Kidney (tissue), 14 donors: ENCODE data around the gene GDI1. TPM values are rescaled to one million over a fixed set of nuclear protein-coding genes. Genes with fewer than 3 reads are reported as not detected.

Experiments
- DNase-seq, 5 donors: peaks; one replicate each; pipeline ENCODE4 v3.0.0-alpha.2; 2013 to 2020
- FAIRE-seq: peaks from 2 replicates; lab custom pipeline; 2012; peaks lifted over from hg19 to GRCh38; lab: Jason Lieb, UNC
- H3K27ac ChIP-seq, 2 donors: one replicate each; pipeline ENCODE4 v1.7.0; 2013; ENCODE audit warnings: low read depth in 2 of 2, low read length in 2 of 2, inconsistent platforms in 1 of 2
- H3K27me3 ChIP-seq: one replicate; pipeline ENCODE4 v1.7.1; 2013; ENCODE audit warnings: low read length, inconsistent platforms; ENCODE audit not compliant: control insufficient read depth, insufficient read depth
- H3K36me3 ChIP-seq, 3 donors: one replicate each; pipeline versions ENCODE4 v1.7.0 to v1.7.1; 2013; ENCODE audit warnings: low read length in 3 of 3, control low read depth in 1 of 3, inconsistent platforms in 1 of 3; ENCODE audit not compliant: insufficient read depth in 3 of 3, control insufficient read depth in 2 of 3
- H3K4me1 ChIP-seq, 3 donors: one replicate each; pipeline versions ENCODE4 v1.7.0 to v1.7.1; 2013; ENCODE audit warnings: low read length in 3 of 3, inconsistent platforms in 1 of 3, low read depth in 1 of 3; ENCODE audit not compliant: control insufficient read depth in 2 of 3, insufficient read depth in 2 of 3
- H3K4me3 ChIP-seq, 3 donors: one replicate each; pipeline versions ENCODE4 v1.7.0 to v1.8.1; 2013; ENCODE audit warnings: low read length in 3 of 3, control low read depth in 1 of 3, inconsistent platforms in 1 of 3
- H3K9ac ChIP-seq, 3 donors: one replicate each; pipeline versions ENCODE4 v1.7.0 to v1.7.1; 2013; ENCODE audit warnings: low read length in 3 of 3, control low read depth in 1 of 3, inconsistent platforms in 1 of 3
- H3K9me3 ChIP-seq, 3 donors: one replicate each; pipeline versions ENCODE4 v1.7.0 to v1.7.1; 2013; ENCODE audit warnings: low read length in 3 of 3, control low read depth in 1 of 3, inconsistent platforms in 1 of 3; ENCODE audit not compliant: control insufficient read depth in 2 of 3, insufficient read depth in 1 of 3
- intact Hi-C: fragments of 100-400 bp; cut with DNase I; formaldehyde crosslinking; loops from one replicate; pipeline ENCODE4 v1.11.1; 2022
- polyA plus RNA-seq: library from polyadenylated mRNA; stranded (reverse); fragments of 350-450 nt; fragmentation: Illumina TruSeq; extraction: RNeasy Lipid Tissue Mini Kit (QIAGEN cat#74804); gene quantifications from one replicate; pipeline ENCODE4 v1.2.3, GENCODE V29; 2014; ENCODE audit warnings: low read depth, low replicate concordance; ENCODE audit not compliant: insufficient read depth
- total RNA-seq: library from RNA; stranded (reverse); fragmentation: NEBNext Ultra II Directional; extraction: Animal tissue kit (Norgen Biotek cat#: 25700); gene quantifications from one replicate; pipeline ENCODE4 v1.2.1, GENCODE V29; 2021
- TF ChIP-seq, protein P1 (sequence below): IDR thresholded peaks from 3 replicates; pipeline ENCODE4 v1.5.1; 2012; ENCODE audit warnings: mild to moderate bottlenecking, moderate library complexity, borderline replicate concordance; ENCODE audit not compliant: insufficient read depth; ENCODE audit errors: extremely low read depth
- donor health status: control.
- donor health status: control.
- donor health status: control.
- donor health status: control.
- donor health status: control.
- donor health status: DM: yes; HTN: yes; CAD: no.
- donor health status: Normal renal cell carcinoma (clear cell type).

GDI1 gene
- total and polyA plus RNA-seq, 2 donors from 2014 or later = 92.5 to 116 TPM

DNA sequence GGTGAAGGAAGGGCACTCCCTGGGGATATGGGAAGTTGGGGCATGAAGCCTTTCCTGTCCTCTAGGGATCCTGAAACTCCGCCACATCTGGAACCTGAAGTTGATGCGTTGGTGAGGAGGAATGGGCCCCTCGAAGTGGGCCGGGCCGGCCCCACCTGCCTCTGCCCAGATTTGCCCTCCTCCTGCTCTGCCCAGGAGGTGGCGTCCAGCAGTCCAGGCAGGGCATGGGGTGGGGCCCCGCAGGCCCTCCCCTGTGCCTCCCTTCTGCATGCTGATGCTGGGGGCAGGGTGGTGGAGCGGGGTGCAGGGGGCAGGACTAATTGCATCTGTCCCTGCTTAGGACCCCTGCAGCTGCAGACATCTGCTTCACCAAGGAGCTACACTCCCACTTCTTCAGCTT is 23.8 kb upstream of the GDI1 start:
- intact Hi-C loops = no loop called here
- Histone ChIP-seq H3K9ac (no peak overlapping the region), H3K27ac (no peak overlapping the region), H3K4me3 (no peak overlapping the region), H3K27me3 (no peaks in the 10 kb centered on the region), H3K36me3 (no peaks in the 10 kb centered on the region), H3K9me3 (no peaks in the 10 kb centered on the region), H3K4me1 (peaks cover 0 to 6% (median 0%) of the 10 kb centered on the region in 3 donors)
- TF ChIP-seq, protein P1, sequence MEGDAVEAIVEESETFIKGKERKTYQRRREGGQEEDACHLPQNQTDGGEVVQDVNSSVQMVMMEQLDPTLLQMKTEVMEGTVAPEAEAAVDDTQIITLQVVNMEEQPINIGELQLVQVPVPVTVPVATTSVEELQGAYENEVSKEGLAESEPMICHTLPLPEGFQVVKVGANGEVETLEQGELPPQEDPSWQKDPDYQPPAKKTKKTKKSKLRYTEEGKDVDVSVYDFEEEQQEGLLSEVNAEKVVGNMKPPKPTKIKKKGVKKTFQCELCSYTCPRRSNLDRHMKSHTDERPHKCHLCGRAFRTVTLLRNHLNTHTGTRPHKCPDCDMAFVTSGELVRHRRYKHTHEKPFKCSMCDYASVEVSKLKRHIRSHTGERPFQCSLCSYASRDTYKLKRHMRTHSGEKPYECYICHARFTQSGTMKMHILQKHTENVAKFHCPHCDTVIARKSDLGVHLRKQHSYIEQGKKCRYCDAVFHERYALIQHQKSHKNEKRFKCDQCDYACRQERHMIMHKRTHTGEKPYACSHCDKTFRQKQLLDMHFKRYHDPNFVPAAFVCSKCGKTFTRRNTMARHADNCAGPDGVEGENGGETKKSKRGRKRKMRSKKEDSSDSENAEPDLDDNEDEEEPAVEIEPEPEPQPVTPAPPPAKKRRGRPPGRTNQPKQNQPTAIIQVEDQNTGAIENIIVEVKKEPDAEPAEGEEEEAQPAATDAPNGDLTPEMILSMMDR = no peak
- no peak for FAIRE-seq
- no peak for DNase-seq

DNA sequence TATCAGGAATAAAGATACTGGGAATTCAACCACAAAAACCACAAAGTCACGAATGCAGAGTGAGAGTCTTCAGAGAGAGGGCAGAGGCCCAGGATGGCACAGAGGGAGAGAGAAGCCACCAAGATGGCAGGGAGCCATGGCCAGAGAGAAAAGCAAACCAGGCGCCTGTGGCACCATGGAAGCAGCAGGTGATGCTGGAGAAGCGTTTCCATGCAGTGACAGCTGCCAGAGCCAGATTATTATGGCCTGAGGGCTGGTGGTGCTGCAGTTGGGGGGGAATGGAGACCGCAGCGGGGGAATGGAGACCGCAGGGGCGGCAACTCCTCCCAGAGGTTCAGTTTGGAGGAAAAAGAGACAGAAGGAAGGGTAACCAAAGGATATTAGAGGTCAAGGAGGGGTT is 19.8 kb upstream of the GDI1 start:
- no peaks in the 10 kb centered on the region for H3K9me3 ChIP-seq
- peaks cover 0 to 6% (median 0%) of the 10 kb centered on the region in 3 donors for H3K4me1 ChIP-seq
- FAIRE-seq = no peak
- H3K4me3 ChIP-seq = no peak overlapping the region
- H3K36me3 ChIP-seq = no peaks in the 10 kb centered on the region
- TF ChIP-seq, protein P1 = no peak
- H3K27ac ChIP-seq = no peak overlapping the region
- H3K27me3 ChIP-seq = no peaks in the 10 kb centered on the region
- intact Hi-C loops = no loop called here
- no peak for DNase-seq
- no peak overlapping the region for H3K9ac ChIP-seq

DNA sequence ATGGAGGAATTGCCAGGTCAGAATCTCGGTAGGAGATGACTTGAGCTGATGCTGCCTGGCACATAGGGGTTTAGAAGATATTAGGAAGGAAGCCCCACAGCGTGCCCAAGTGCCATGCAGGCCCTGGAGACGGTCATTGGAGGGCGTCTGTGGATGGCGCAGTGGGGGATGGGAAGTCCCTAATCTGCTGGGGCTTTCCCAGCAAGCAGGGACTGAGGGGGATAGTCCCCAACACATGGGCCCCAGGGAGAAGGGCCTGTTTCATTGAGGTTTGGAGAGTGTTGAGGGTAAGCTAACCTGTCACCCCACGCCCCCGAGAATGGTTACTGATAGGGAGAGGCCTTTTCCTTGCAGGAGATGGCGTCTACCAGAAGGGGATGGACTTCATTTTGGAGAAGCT is 17.8 kb upstream of the GDI1 start:
- H3K36me3 ChIP-seq = no peaks in the 10 kb centered on the region
- intact Hi-C loops = no loop called here
- DNase-seq (no peak), FAIRE-seq (no peak)
- H3K4me3 ChIP-seq = no peak overlapping the region
- TF ChIP-seq, protein P1 = no peak
- H3K4me1 ChIP-seq = no peaks in the 10 kb centered on the region
- no peaks in the 10 kb centered on the region for H3K27me3 ChIP-seq
- no peak overlapping the region for H3K27ac ChIP-seq
- no peak overlapping the region for H3K9ac ChIP-seq
- no peaks in the 10 kb centered on the region for H3K9me3 ChIP-seq
